ENCODE data around the gene MSH3.
A peak's percentile ranks its signal among the peaks of the same experiment; 100 is the strongest.

The MSH3 gene

DNA sequence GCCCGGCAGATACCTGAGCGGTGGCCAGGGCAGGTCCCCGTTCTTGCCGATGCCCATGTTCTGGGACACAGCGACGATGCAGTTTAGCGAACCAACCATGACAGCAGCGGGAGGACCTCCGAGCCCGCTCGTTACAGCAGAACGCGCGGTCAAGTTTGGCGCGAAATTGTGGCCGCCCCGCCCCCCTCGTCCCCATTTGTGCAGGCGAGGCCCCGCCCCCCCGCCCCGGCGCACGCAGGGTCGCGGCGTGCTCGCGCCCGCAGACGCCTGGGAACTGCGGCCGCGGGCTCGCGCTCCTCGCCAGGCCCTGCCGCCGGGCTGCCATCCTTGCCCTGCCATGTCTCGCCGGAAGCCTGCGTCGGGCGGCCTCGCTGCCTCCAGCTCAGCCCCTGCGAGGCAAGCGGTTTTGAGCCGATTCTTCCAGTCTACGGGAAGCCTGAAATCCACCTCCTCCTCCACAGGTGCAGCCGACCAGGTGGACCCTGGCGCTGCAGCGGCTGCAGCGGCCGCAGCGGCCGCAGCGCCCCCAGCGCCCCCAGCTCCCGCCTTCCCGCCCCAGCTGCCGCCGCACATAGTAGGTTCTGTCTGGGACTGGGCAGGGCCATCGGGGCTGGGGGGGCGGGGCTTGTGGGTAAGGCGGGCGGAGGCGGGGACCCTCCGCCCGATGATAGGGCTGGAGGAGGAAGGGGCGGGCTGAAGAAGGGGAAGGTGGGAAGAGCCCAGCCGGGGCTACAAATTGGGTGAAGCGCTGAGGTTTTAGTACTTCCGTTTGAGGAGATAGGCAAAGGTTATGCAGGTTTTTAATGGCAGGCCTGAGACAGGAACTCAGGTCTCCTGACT is at the start of gene MSH3, which contains the start of gene DHFR:
MSH3 (plus strand) TSS at position 262 of the 840 bp plus-strand sequence; CDS start at position 338, 76 bp downstream.
DHFR (minus strand) TSS at position 593 of the 840 bp plus-strand sequence; CDS start at position 99, 494 bp downstream.
- DNase-seq, result peak; percentile 96

GRCh38 chr5:80607343-80607742 is 47.1 kb upstream of the MSH3 start:
- no peak for DNase-seq

- no peak for DNase-seq
Observed at GRCh38 chr5:80607832-80608231, 46.6 kb upstream of the MSH3 start.

DNA sequence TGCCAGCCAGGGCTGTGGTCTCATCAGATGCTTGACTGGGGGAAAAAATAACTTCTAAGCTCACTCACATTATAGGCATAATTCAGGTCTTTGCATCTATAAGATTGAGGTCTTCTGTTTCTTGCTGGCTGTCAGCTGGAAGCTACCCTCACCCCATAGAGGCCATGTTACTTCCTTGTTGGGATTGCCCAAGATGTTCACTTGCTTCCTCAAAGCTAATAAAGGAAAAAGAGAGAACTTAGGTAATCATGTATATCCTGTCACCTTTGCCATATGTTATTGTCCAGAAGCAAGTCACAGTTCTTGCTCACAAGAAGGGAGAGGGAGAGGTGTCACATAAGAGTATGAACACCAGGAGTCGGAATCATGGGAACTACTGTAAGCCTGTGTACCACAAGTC is 45.7 kb upstream of the MSH3 start:
- no peak for DNase-seq

DNA sequence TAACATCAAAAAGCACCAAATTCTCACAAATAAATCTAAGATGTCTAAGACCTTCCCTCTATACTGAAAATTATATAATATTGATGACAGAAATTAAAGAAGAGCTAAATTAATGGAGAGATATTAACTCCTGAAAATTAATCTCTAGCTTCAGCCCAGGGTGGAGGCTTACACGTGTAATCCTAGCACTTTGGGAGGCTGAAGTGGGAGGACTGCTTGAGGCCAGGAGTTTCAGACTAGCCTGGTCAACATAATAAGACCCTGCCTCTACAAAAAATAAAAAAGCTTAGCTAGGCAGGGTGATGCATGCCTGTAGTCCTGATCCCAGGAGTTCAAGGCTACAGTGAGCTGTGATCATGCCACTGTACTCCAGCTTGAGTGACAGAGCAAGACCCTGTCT is 44.8 kb upstream of the MSH3 start:
- no peak for DNase-seq

- DNase-seq, result no peak
Observed at GRCh38 chr5:80615266-80615914, 39.1 kb upstream of the MSH3 start.

DNA sequence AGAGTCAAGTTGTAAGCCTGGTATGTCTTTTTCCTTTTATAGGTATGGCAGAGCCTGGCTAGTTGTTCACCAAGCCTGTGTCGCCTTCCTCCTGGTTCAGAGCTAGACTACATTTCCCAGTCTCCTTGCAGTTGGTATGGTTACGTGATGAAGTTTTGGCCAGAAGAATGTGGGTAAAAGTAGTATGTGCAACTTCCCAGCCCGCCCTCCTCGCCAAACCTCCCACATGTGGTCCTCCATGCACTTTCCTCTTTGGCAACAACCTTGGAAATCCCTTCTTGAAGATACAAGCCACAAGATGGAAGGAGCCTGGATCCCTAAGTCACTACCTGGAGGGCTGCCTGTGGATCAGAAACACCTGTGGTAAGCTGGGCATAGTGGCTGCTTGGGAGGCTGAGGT is 36.0 kb upstream of the MSH3 start:
- DNase-seq, result no peak

- DNase-seq, result no peak
Observed at GRCh38 chr5:80619086-80619485, 35.4 kb upstream of the MSH3 start.

- DNase-seq, result no peak
Observed at GRCh38 chr5:80620211-80620610, 34.2 kb upstream of the MSH3 start.

DNA sequence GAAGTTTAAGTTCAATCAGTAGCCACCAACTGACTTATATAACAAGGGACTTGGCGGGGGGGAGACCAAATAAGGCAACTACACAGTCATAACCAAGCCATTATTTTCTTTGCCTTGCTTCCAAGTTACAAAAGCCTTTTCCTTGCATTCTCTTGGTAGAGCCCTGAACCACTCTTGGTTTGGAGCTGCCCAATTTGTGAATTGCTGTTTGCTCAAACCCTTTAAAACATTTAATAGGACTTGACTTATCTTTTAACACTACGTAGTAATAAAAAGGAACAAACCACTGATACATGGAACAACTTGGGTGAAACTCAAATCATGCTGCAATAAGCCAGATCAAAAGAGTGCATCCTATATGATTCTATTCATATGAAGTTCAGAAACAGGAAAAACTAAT is 31.7 kb upstream of the MSH3 start:
- DNase-seq, result no peak

- no peak for DNase-seq
Observed at GRCh38 chr5:80623999-80624398, 30.5 kb upstream of the MSH3 start.

- no peak for DNase-seq
Observed at GRCh38 chr5:80625230-80625629, 29.2 kb upstream of the MSH3 start.

DNA sequence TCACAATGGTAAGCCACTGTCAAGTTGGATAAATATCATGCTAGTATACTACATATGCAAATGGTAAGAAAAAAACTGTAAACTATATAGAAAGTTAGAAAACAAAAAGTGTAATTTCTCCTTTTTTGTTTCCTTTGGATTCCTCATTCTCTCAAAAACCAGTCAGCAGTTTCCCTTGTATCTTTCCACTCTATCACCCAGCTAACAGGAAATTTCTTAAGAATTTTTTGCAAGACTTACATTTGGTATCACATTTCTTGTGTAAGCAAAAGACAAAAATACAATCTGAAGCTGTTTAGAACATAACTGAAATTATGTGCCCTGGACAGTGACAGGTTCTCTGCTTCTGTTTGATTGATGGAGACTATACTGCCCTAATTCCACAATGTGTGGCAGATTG is 25.2 kb upstream of the MSH3 start:
- DNase-seq, result no peak

DNA sequence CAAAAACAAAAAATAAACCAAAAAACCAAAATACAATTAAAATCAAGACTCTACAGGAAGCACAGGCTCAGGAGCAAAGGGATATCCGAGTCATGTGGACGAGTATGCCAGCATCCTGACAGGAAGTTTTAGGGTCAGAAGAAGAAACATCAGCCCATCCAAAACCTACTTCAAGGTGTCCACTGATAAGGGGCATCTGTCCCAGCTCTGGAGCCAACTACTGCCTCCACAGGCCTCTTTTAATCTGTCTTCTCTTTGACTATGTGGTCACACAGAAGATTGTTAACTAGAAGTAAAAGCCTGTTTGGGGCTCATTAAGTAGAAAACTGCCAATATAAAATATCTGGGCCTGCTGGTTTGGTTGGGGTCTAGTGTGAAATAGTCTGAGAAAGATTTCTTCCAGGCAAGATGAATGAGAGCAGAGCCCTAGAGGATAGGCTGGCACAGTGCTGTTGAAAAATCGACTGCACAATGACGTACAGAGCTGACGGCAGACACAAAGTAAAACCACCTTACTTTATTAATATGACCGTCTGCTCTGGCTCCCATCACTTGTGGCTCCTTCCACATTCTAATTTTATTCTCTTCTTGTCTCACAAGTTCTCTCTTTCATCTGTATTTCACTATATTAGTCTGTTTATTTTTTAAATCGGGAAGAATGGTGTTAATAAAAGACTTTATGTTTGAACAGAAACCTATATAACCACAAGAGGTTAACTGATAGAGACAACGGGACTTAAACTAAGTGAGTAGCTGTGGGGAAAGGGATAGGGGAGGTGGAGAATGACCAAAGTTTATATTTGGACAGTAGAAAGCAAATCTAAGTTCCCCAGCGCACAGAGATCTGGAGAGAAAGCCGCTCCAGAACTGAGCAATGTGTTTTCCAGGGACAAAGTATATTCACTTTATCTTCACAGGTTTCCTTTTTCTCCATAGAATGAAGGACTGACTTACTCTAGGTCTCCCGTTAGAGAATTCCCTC is 22.9 kb upstream of the MSH3 start:
- no peak for DNase-seq

DNA sequence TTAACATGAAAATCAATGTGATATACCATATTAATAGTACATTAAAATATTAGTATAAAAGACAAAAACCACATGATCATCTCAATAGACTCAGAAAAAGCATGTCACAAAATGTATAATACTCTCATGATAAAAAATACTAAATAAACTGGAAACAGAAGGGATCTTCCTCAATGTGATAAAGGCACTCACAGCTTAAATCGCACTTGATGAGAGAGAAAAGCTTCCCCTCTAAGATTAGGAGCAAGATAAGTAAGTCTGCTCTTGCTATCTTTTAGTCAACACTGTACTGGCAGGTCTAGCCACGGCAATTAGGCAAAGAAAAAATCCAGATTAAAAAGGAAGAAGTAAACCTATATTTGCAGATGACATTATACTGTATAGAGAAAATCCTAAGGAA is 21.8 kb upstream of the MSH3 start:
- DNase-seq, result no peak

DNA sequence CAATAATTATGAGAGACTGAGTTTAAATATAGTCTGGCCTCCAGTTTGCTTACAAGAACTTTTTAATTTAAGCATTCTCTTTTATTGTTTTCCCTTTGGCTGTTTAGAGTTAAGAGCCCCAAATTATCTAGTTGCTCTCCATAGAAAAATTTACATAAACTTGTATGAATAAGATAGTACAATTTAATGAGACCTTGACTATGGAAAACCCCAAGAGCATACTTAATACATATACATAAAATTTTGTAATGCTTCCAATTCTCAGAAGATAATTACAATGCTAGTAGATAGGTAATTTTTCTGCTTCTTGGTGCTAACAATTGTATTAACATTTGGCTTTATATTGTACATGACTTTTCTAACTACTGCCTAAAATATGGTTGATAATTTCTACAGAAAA is 20.3 kb upstream of the MSH3 start:
- DNase-seq, result no peak

GRCh38 chr5:80641353-80641752 is 13.1 kb upstream of the MSH3 start:
- DNase-seq, result no peak

DNA sequence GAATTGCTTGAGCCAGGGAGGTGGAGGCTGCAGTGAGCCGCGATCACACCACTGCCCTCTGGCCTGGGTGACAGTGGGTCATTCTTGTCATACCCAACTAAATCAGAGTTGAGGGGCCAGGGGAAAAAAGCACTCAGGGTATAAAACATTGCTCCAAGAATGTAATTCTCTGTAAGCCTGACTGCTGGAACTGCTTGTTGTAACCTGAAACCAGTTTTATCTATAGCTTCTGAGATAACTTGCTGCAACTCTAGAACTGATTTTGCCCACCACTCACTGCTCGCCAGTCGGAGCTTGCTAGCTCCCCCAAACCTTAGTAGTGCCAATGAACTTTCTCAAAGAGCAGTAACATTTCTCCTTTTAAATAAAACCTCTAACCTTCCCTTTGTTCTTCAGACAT is 9.6 kb upstream of the MSH3 start:
- DNase-seq, result no peak

GRCh38 chr5:80646926-80647325 is 7.5 kb upstream of the MSH3 start:
- no peak for DNase-seq

DNA sequence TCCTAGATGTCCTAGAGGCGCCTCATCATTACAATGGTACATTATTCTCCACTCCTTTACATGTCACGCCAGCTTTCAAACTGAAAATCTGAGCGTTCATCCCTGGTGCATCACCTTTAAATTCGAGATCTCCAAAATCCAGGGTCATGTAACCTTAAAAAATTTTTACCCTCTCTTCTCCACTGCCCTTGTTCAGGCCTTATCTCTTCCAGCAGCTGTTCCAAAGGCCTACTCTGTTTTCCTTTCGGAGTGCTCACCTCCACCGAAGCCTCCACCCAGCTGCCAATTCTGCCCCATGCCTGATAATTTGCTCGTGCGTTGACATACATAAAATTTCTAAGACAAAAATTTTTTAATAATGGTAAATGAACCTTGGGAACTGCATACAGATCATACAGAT is 950 bp upstream of the MSH3 start:
- DNase-seq, result peak; percentile 35

GRCh38 chr5:80654054-80654390 is 430 bp upstream of the MSH3 start:
- peak; percentile 54 for DNase-seq

GRCh38 chr5:80655231-80655774 is 851 bp downstream of the MSH3 start:
- peak; percentile 53 for DNase-seq

DNA sequence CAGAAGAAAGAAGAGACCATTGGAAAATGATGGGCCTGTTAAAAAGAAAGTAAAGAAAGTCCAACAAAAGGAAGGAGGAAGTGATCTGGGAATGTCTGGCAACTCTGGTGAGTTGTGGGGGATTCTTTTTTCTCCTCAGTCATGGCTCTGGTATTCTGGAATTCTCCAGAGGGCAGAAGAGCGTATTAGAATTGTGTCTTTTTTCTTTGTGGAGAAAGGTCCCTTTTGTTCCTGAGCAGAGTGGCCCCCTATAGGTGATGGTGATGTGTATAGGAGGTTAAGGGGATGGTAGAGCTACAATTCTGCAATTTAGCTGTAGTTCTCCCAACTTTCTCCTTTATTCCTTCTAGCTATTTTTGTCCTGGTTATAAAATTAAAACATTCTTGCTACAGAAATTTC is 2.0 kb downstream of the MSH3 start:
- DNase-seq, result peak; percentile 7

All from OCI-M1 (cell line).